H1 (cell line): ENCODE results near the gene ALG14. TPM values are rescaled to one million over a fixed set of nuclear protein-coding genes. Genes with fewer than 3 reads are reported as not detected.

Source experiments
- CTCF ChIA-PET: fragments of 300-600 bp; sonication (Branson Sonifier 250); formaldehyde crosslinking; loops from one replicate; lab custom pipeline; 2021; ENCODE audit not compliant: partially characterized antibody; lab: Charles Lee
- POLR2A ChIA-PET: fragments of 300-600 bp; sonication (Branson Sonifier 250); formaldehyde crosslinking; loops from one replicate; lab custom pipeline; 2021; ENCODE audit warnings: inconsistent platforms; ENCODE audit not compliant: partially characterized antibody; lab: Charles Lee
- DNase-seq, 2 experiments: peaks; one replicate each; pipeline versions ENCODE4 v3.0.0 to v3.0.0-alpha.2; 2010 to 2022; ENCODE audit warnings: low spot score in 2 of 2, low read depth in 1 of 2, mixed read lengths in 1 of 2
- FAIRE-seq: peaks from 2 replicates; lab custom pipeline; 2011; peaks lifted over from hg19 to GRCh38; lab: Jason Lieb, UNC
- H2AFZ ChIP-seq: 2 replicates; pipeline ENCODE4 v1.8.1; 2012; ENCODE audit warnings: low read length, inconsistent platforms
- H2AK5ac ChIP-seq: 2 replicates; pipeline ENCODE4 v1.6.1; 2013; ENCODE audit warnings: low read depth, low read length
- H2BK120ac ChIP-seq: replicated peaks from 2 replicates; pipeline ENCODE3; 2013; ENCODE audit warnings: low read depth, low read length, inconsistent platforms
- H2BK12ac ChIP-seq: 2 replicates; pipeline ENCODE4 v1.6.1; 2013; ENCODE audit warnings: low read depth, low read length
- H2BK15ac ChIP-seq: 2 replicates; pipeline ENCODE4 v1.6.1; 2013; ENCODE audit warnings: low read length
- H2BK20ac ChIP-seq: 2 replicates; pipeline ENCODE4 v1.6.1; 2013; ENCODE audit warnings: low read length
- H2BK5ac ChIP-seq: 2 replicates; pipeline ENCODE4 v1.6.1; 2013; ENCODE audit warnings: low read depth, low read length
- H3K14ac ChIP-seq: 2 replicates; pipeline ENCODE4 v1.6.1; 2013; ENCODE audit warnings: inconsistent platforms; ENCODE audit not compliant: insufficient read length
- H3K18ac ChIP-seq: 2 replicates; pipeline ENCODE4 v1.6.1; 2013; ENCODE audit warnings: low read length; ENCODE audit errors: extremely low read depth
- H3K23ac ChIP-seq: 2 replicates; pipeline ENCODE4 v1.6.1; 2013; ENCODE audit warnings: inconsistent platforms; ENCODE audit not compliant: insufficient read length
- H3K23me2 ChIP-seq: 2 replicates; pipeline ENCODE4 v1.6.1; 2013; ENCODE audit warnings: low read depth, low read length
- H3K27ac ChIP-seq: 2 replicates; pipeline ENCODE4 v1.6.1; 2011; ENCODE audit warnings: low read depth, low read length, inconsistent platforms
- H3K27me3 ChIP-seq, 4 experiments: replicated peaks in 1 of 4; 1 replicate in 1 of 4; 2 replicates in 3 of 4; pipeline versions ENCODE4 v1.6.1 to v1.8.1; 2011 to 2013; ENCODE audit warnings: low read length in 3 of 4, mild to moderate bottlenecking in 3 of 4, inconsistent platforms in 2 of 4, mixed read lengths in 2 of 4, moderate library complexity in 1 of 4; ENCODE audit not compliant: control insufficient read depth in 3 of 4, insufficient read depth in 3 of 4; ENCODE audit errors: extremely low read depth in 1 of 4
- H3K36me3 ChIP-seq, 4 experiments: 2 replicates each; pipeline versions ENCODE4 v1.6.1 to v1.8.1; 2011 to 2013; ENCODE audit warnings: mild to moderate bottlenecking in 4 of 4, low read length in 3 of 4, moderate library complexity in 2 of 4, control low read depth in 1 of 4, inconsistent platforms in 1 of 4; ENCODE audit not compliant: insufficient read depth in 4 of 4, control insufficient read depth in 2 of 4
- H3K4ac ChIP-seq: replicated peaks from 2 replicates; pipeline ENCODE3; 2013; ENCODE audit warnings: low read length, low read depth, mixed read lengths, inconsistent platforms; ENCODE audit not compliant: insufficient read length
- H3K4me1 ChIP-seq, 4 experiments: replicated peaks in 1 of 4; 1 replicate in 1 of 4; 2 replicates in 3 of 4; pipeline versions ENCODE4 v1.6.1 to v1.8.1; 2011 to 2013; ENCODE audit warnings: low read length in 3 of 4, inconsistent platforms in 2 of 4, mixed read lengths in 1 of 4; ENCODE audit not compliant: insufficient read depth in 4 of 4, control insufficient read depth in 3 of 4
- H3K4me2 ChIP-seq, 2 experiments: 2 replicates each; pipeline versions ENCODE4 v1.6.1 to v1.8.1; 2011 to 2013; ENCODE audit warnings: low read depth in 2 of 2, low read length in 2 of 2, control low read depth in 1 of 2, inconsistent platforms in 1 of 2, mild to moderate bottlenecking in 1 of 2; ENCODE audit not compliant: insufficient read depth in 1 of 2
- H3K4me3 ChIP-seq, 4 experiments: fragments of 200-600, 300-600 bp in 1 of 4; sonication (generic), shearing (Covaris generic), sonication (Bioruptor Twin) in 1 of 4; 2 replicates each; pipeline versions ENCODE4 v1.5.1 to v1.8.1; 2011 to 2016; ENCODE audit warnings: low read length in 4 of 4, low read depth in 3 of 4, control low read depth in 2 of 4, inconsistent platforms in 2 of 4, mild to moderate bottlenecking in 2 of 4, mixed read lengths in 1 of 4, moderate library complexity in 1 of 4; ENCODE audit not compliant: insufficient read depth in 2 of 4; ENCODE audit errors: extremely low read depth in 1 of 4
- H3K56ac ChIP-seq: replicated peaks from 2 replicates; pipeline ENCODE3; 2013; ENCODE audit warnings: low read depth, mild to moderate bottlenecking, mixed read lengths, low read length, inconsistent platforms; ENCODE audit not compliant: insufficient read length
- H3K79me1 ChIP-seq: 2 replicates; pipeline ENCODE4 v1.6.1; 2013; ENCODE audit warnings: low read depth, low read length, control low read depth
- H3K79me2 ChIP-seq, 2 experiments: 2 replicates each; pipeline versions ENCODE4 v1.6.1 to v1.8.1; 2012 to 2013; ENCODE audit warnings: low read length in 2 of 2, mild to moderate bottlenecking in 2 of 2, inconsistent platforms in 1 of 2; ENCODE audit not compliant: insufficient read depth in 2 of 2, control insufficient read depth in 1 of 2
- H3K9ac ChIP-seq, 4 experiments: replicated peaks in 1 of 4; 1 replicate in 1 of 4; 2 replicates in 3 of 4; pipeline versions ENCODE4 v1.6.1 to v1.8.1; 2011 to 2013; ENCODE audit warnings: low read depth in 3 of 4, low read length in 3 of 4, control low read depth in 2 of 4, mild to moderate bottlenecking in 2 of 4, moderate library complexity in 2 of 4, inconsistent platforms in 1 of 4; ENCODE audit errors: extremely low read depth in 1 of 4
- H3K9me3 ChIP-seq, 2 experiments: 2 replicates each; pipeline versions ENCODE4 v1.6.1 to v1.8.1; 2012 to 2013; ENCODE audit warnings: mild to moderate bottlenecking in 2 of 2, moderate library complexity in 2 of 2, control low read depth in 1 of 2, inconsistent platforms in 1 of 2, low read depth in 1 of 2, low read length in 1 of 2, mixed read lengths in 1 of 2; ENCODE audit not compliant: insufficient read depth in 2 of 2
- H4K20me1 ChIP-seq, 2 experiments: replicated peaks in 1 of 2; 2 replicates each; pipeline versions ENCODE3 to v1.8.1; 2011 to 2013; ENCODE audit warnings: inconsistent platforms in 2 of 2, low read length in 2 of 2, mild to moderate bottlenecking in 1 of 2; ENCODE audit not compliant: insufficient read depth in 2 of 2, control insufficient read depth in 1 of 2
- H4K5ac ChIP-seq: 2 replicates; pipeline ENCODE4 v1.6.1; 2013; ENCODE audit warnings: low read length, low read depth, mixed read lengths, inconsistent platforms; ENCODE audit not compliant: insufficient read length
- H4K8ac ChIP-seq: 2 replicates; pipeline ENCODE4 v1.8.0; 2013; ENCODE audit warnings: mild to moderate bottlenecking, moderate library complexity, low read length, inconsistent platforms; ENCODE audit not compliant: insufficient read depth; ENCODE audit errors: extremely low read depth
- H4K91ac ChIP-seq: replicated peaks from 2 replicates; pipeline ENCODE3; 2013; ENCODE audit warnings: low read length, mixed read lengths, inconsistent platforms; ENCODE audit not compliant: insufficient read length
- BRCA1 ChIP-seq: IDR thresholded peaks from 2 replicates; pipeline ENCODE4 v1.6.1; 2012; ENCODE audit warnings: low read depth, low read length, improper control_type of control experiment
- CEBPB ChIP-seq: IDR thresholded peaks from 2 replicates; pipeline ENCODE4 v1.6.1; 2012; ENCODE audit warnings: low read depth, low read length
- JUN ChIP-seq: IDR thresholded peaks from 2 replicates; pipeline ENCODE4 v1.6.1; 2011; ENCODE audit warnings: low read depth, mild to moderate bottlenecking, improper control_type of control experiment, low read length
- POLR2AphosphoS5 ChIP-seq: IDR thresholded peaks from 2 replicates; pipeline ENCODE4 v1.6.1; 2011; ENCODE audit warnings: low read depth, low read length
- SP2 ChIP-seq: IDR thresholded peaks from 2 replicates; pipeline ENCODE4 v1.6.1; 2012; ENCODE audit warnings: mild to moderate bottlenecking, low read length, inconsistent platforms
- polyA plus RNA-seq, 7 experiments: library from polyadenylated mRNA; depleted of rRNA in 3 of 7; stranded (reverse) in 5 of 7; unstranded in 2 of 7; fragments of >200 nt in 5 of 7; fragments of 200-250 nt in 2 of 7; gene quantifications; 1 replicate in 5 of 7; 2 replicates in 1 of 7; 4 replicates in 1 of 7; pipeline versions ENCODE4 v1.2.1 to v1.2.3, GENCODE V29; 2011 to 2013; ENCODE audit warnings: missing spikeins in 2 of 7, mixed read lengths in 2 of 7
- total RNA-seq: library from RNA; stranded (reverse); fragmentation: NEBNext Ultra II Directional; extraction: Animal tissue kit (Norgen Biotek cat#: 25700); gene quantifications from 2 replicates; pipeline ENCODE4 v1.2.1, GENCODE V29; 2021
- TF ChIP-seq, protein P1 (sequence below), 3 experiments: IDR thresholded peaks; 1 replicate in 2 of 3; 2 replicates in 1 of 3; pipeline versions ENCODE4 v1.5.1 to v1.6.1; 2011; ENCODE audit warnings: low read length in 3 of 3, mild to moderate bottlenecking in 3 of 3, inconsistent platforms in 2 of 3, low read depth in 1 of 3, moderate library complexity in 1 of 3; ENCODE audit not compliant: insufficient read depth in 1 of 3; ENCODE audit errors: control extremely low read depth in 1 of 3
- TF ChIP-seq, protein P2 (sequence below): IDR thresholded peaks from 2 replicates; pipeline ENCODE4 v1.6.1; 2012; ENCODE audit warnings: inconsistent platforms

Gene ALG14
- total and polyA plus RNA-seq, 2 of the 8 experiments (the other 6 are each of a cell fraction or from before 2014, with no cell fraction given): 0.95 to 1.3 TPM

DNA sequence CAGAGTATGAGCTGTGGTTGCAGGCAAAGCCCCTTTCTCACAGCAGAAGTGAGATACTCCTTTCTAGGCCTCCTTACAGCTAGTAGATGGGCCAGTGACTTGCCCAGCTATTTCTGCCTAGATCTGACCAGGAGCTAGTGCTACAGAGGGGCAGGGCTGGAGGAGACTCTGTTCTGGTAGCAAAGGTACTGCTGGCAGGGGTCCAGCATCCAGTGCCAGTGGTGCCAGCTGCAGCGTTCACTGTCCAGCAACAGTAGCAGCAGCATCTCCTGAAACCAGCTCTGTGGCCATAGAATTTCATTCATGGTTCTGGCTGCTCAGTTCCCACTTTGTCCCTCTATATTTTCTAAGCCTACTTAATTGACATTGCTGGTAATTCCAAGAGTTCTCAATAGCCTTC is 83.4 kb downstream of the ALG14 start (continued):
- no peak for TF ChIP-seq POLR2AphosphoS5
- TF ChIP-seq SP2: no peak
- TF ChIP-seq, all 59 proteins: peak for 0

DNA sequence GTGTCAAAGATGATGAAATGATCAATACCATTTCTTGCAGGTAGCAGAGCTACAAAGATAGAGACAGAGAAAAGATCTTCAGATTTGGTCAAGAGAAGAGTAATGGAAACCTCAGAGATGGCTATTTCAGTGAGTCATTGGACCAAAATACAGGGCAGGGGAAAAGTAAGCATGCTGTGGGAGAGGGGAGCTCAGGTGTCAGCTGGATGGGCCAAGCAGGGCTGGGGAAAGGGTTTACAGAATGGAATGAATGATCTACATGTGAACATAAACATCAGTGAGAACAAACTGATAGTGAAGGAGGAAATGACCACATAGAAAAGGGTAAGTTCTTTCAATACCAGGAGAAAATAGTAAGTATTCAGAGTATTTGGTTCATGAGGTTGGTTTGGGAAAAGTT is 84.4 kb downstream of the ALG14 start:
- Histone ChIP-seq H3K14ac (no peak overlapping the region), H3K4me2 (no peak overlapping the region), H2BK20ac (no peak overlapping the region), H3K27ac (no peak overlapping the region), H3K36me3 (no peaks in the 10 kb centered on the region), H2BK120ac (no peak overlapping the region), H4K91ac (no peak overlapping the region), H4K5ac (no peak overlapping the region), H2BK5ac (no peak overlapping the region), H4K8ac (no peak overlapping the region), H3K18ac (no peak overlapping the region), H3K9me3 (no peaks in the 10 kb centered on the region), H3K79me1 (no peaks in the 10 kb centered on the region)
- CTCF ChIA-PET: interaction anchor here (1.5 kb wide), 1 partner anchor 36 kb away, joined by 3 read pairs; no protein-coding TSS in a partner anchor
- TF ChIP-seq JUN: no peak
- TF ChIP-seq, protein P1, sequence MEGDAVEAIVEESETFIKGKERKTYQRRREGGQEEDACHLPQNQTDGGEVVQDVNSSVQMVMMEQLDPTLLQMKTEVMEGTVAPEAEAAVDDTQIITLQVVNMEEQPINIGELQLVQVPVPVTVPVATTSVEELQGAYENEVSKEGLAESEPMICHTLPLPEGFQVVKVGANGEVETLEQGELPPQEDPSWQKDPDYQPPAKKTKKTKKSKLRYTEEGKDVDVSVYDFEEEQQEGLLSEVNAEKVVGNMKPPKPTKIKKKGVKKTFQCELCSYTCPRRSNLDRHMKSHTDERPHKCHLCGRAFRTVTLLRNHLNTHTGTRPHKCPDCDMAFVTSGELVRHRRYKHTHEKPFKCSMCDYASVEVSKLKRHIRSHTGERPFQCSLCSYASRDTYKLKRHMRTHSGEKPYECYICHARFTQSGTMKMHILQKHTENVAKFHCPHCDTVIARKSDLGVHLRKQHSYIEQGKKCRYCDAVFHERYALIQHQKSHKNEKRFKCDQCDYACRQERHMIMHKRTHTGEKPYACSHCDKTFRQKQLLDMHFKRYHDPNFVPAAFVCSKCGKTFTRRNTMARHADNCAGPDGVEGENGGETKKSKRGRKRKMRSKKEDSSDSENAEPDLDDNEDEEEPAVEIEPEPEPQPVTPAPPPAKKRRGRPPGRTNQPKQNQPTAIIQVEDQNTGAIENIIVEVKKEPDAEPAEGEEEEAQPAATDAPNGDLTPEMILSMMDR (IDR thresholded peaks at IDR 0.05; ENCODE audit: control extremely low read depth in 1 of 3, insufficient read depth in 1 of 3, low read depth in 1 of 3, low read length in 3 of 3): no peak
- TF ChIP-seq CEBPB: no peak
- TF ChIP-seq, protein P2, sequence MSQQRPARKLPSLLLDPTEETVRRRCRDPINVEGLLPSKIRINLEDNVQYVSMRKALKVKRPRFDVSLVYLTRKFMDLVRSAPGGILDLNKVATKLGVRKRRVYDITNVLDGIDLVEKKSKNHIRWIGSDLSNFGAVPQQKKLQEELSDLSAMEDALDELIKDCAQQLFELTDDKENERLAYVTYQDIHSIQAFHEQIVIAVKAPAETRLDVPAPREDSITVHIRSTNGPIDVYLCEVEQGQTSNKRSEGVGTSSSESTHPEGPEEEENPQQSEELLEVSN: no peak
- no peak for TF ChIP-seq BRCA1
- TF ChIP-seq, all 59 proteins: peak for 0
- H3K4ac ChIP-seq: no peak overlapping the region
- no peaks in the 10 kb centered on the region; a peak in 1 of 7 replicates for H3K27me3 ChIP-seq
- DNase-seq (no peak), FAIRE-seq (no peak)
- no peaks in the 10 kb centered on the region for H3K79me2 ChIP-seq
- H3K4me1 ChIP-seq: no peaks in the 10 kb centered on the region
- H3K4me3 ChIP-seq: no peak overlapping the region
- H4K20me1 ChIP-seq: peaks cover 0 to 3% of the 10 kb centered on the region in 2 experiments
- no peak overlapping the region for H2AFZ ChIP-seq
- H2BK15ac ChIP-seq: no peak overlapping the region
- H2AK5ac ChIP-seq: no peak overlapping the region
- POLR2A ChIA-PET: no interaction called here
- H3K9ac ChIP-seq: no peak overlapping the region
- no peak overlapping the region for H2BK12ac ChIP-seq
- H3K23me2 ChIP-seq: no peaks in the 10 kb centered on the region
- no peak overlapping the region for H3K23ac ChIP-seq
- H3K56ac ChIP-seq: no peak overlapping the region
